Esophagus squamous epithelium (tissue), 5 donors: Measurements from ENCODE around the gene GMEB2. TPM values are rescaled to one million over a fixed set of nuclear protein-coding genes. Genes with fewer than 3 reads are reported as not detected.

Source experiments
- DNase-seq: peaks from one replicate; lab custom pipeline; 2025; lab: John Stamatoyannopoulos, UW
- H3K27ac ChIP-seq, 4 donors: fragments of 200-600 bp; sonication (generic); one replicate each; pipeline ENCODE4 v1.5.1; 2016 to 2019; ENCODE audit warnings: mild to moderate bottlenecking in 1 of 4
- H3K27me3 ChIP-seq, 4 donors: fragments of 200-600 bp; sonication (generic); 1 replicate in 3 of 4; 2 replicates in 1 of 4; pipeline versions ENCODE4 v1.5.1 to v1.6.0; 2017 to 2021; ENCODE audit warnings: antibody characterized with exemption in 1 of 4
- H3K36me3 ChIP-seq, 3 donors: fragments of 200-600 bp; sonication (generic); one replicate each; pipeline ENCODE4 v1.5.1; 2016 to 2019
- H3K4me1 ChIP-seq, 3 donors: fragments of 200-600 bp; sonication (generic); one replicate each; pipeline ENCODE4 v1.5.1; 2017 to 2019
- H3K4me3 ChIP-seq, 4 donors: fragments of 200-600 bp; sonication (generic); 1 replicate in 3 of 4; 2 replicates in 1 of 4; pipeline ENCODE4 v1.5.1; 2016 to 2019; ENCODE audit warnings: mild to moderate bottlenecking in 2 of 4, moderate library complexity in 1 of 4
- H3K9me3 ChIP-seq, 3 donors: fragments of 200-600 bp; sonication (generic); one replicate each; pipeline ENCODE4 v1.5.1; 2016 to 2019
- CTCF ChIP-seq, 6 experiments: fragments of 450-650 bp in 4 of 6; fragments of 200-600 bp in 2 of 6; sonication (generic) in 2 of 6; IDR thresholded peaks; one replicate each; pipeline ENCODE4 v1.5.1; 2016 to 2019; ENCODE audit warnings: antibody characterized with exemption in 6 of 6, mild to moderate bottlenecking in 4 of 6, moderate library complexity in 4 of 6
- POLR2A ChIP-seq, 4 donors: fragments of 450-650 bp; IDR thresholded peaks; one replicate each; pipeline ENCODE4 v1.6.1; 2017; ENCODE audit warnings: antibody characterized with exemption in 4 of 4, mild to moderate bottlenecking in 4 of 4, moderate library complexity in 3 of 4
- WGBS, 2 donors: methylation state at CpG; one replicate each; pipeline ENCODE4 v1.1.5; 2018; 5-methylcytosine and 5-hydroxymethylcytosine counted together
- intact Hi-C: fragments of 100-400 bp; cut with DNase I; formaldehyde crosslinking; loops from one replicate; pipeline ENCODE4 v1.15.0; 2022
- total RNA-seq, 4 donors: library from RNA; depleted of rRNA; stranded (reverse); fragments of >200 nt; gene quantifications; one replicate each; pipeline ENCODE4 v1.1.0, GENCODE V29; 2016
- donor health status: DM: yes; HTN: yes; CAD: no.

The GMEB2 gene
- total RNA-seq, 4 donors from 2014 or later, result 7.2 to 12.0 (median 11.0) TPM

GRCh38 chr20:63547725-63548480, 79.0 kb downstream of the GMEB2 start, which contains the start of gene SRMS:
SRMS (minus strand) TSS chr20:63547749; CDS start chr20:63547463, 286 bp downstream.
- H3K9me3 ChIP-seq, result no peaks in the 10 kb centered on the region
- H3K4me3 ChIP-seq, result no peak within 1 kb of the TSS
- H3K36me3 ChIP-seq, result no peaks in the 10 kb centered on the region
- no peak within 1 kb of the TSS for H3K27ac ChIP-seq
- intact Hi-C loops, result no loop called here
- DNase-seq, result no peak
- WGBS, 2 donors, result 20 to 73% methylated on average over 1 to 10 of the region's 35 CpGs
- TF ChIP-seq CTCF (IDR thresholded peaks at IDR 0.05), result no peak
- TF ChIP-seq POLR2A (IDR thresholded peaks at IDR 0.05), result no peak
- H3K27me3 ChIP-seq, result peaks cover 0 to 82% (median 0%) of the 10 kb centered on the region in 4 donors
- H3K4me1 ChIP-seq, result peaks cover 3 to 35% (median 7%) of the 10 kb centered on the region in 3 donors

GRCh38 chr20:63546956-63547724, 79.8 kb downstream of the GMEB2 start:
- Histone ChIP-seq H3K9me3 (no peaks in the 10 kb centered on the region), H3K27me3 (peaks cover 0 to 87% (median 0%) of the 10 kb centered on the region in 4 donors), H3K27ac (no peak overlapping the region), H3K36me3 (no peaks in the 10 kb centered on the region), H3K4me3 (no peak overlapping the region), H3K4me1 (peaks cover 0 to 35% (median 7%) of the 10 kb centered on the region in 3 donors)
- no peak for DNase-seq
- intact Hi-C loops, result no loop called here
- 32 to 90% methylated on average over 2 to 7 of the region's 58 CpGs for WGBS, 2 donors
- TF ChIP-seq CTCF (IDR thresholded peaks at IDR 0.05) (no peak), POLR2A (IDR thresholded peaks at IDR 0.05) (no peak)

GRCh38 chr20:63546256-63546955, 80.5 kb downstream of the GMEB2 start:
- peaks cover 0 to 94% (median 0%) of the 10 kb centered on the region in 4 donors for H3K27me3 ChIP-seq
- TF ChIP-seq CTCF (IDR thresholded peaks at IDR 0.05) (no peak), POLR2A (IDR thresholded peaks at IDR 0.05) (no peak)
- H3K4me1 ChIP-seq, result peaks cover 0 to 41% (median 12%) of the 10 kb centered on the region in 3 donors
- no peaks in the 10 kb centered on the region for H3K9me3 ChIP-seq
- no peak overlapping the region for H3K27ac ChIP-seq
- H3K4me3 ChIP-seq, result no peak overlapping the region
- 83 to 90% methylated on average over 4 to 9 of the region's 20 CpGs for WGBS, 2 donors
- H3K36me3 ChIP-seq, result no peaks in the 10 kb centered on the region
- intact Hi-C loops, result no loop called here
- DNase-seq, result no peak

DNA sequence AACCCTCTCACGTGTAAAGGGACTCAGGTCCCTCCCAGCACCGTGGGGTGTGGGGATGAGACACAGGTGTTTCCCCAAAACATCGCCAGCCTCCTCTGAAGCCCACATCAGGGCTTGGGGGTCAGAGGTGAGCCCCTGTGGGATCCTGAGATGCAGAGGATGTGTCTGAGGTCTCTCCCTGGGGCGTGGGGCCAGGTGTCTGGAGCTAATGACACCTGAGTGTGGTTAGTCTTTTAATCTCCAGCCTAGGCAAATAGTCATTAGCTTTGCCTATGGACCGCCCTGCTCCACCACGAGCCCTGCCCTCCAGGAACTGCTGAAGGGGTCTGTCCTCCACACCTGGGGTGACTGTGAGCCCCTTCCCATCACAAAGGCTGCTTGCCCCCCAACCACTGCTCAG, 81.1 kb downstream of the GMEB2 start:
- peaks cover 0 to 46% (median 15%) of the 10 kb centered on the region in 3 donors for H3K4me1 ChIP-seq
- H3K9me3 ChIP-seq, result no peaks in the 10 kb centered on the region
- intact Hi-C loops, result no loop called here
- H3K27ac ChIP-seq, result no peak overlapping the region
- 31 to 37% methylated on average over 2 to 4 of the region's 6 CpGs for WGBS, 2 donors
- no peak for TF ChIP-seq CTCF (IDR thresholded peaks at IDR 0.05)
- no peak for TF ChIP-seq POLR2A (IDR thresholded peaks at IDR 0.05)
- no peaks in the 10 kb centered on the region for H3K36me3 ChIP-seq
- H3K4me3 ChIP-seq, result no peak overlapping the region
- peaks cover 0 to 95% (median 0%) of the 10 kb centered on the region in 4 donors for H3K27me3 ChIP-seq
- no peak for DNase-seq
